Stimulated activated CD8-positive, alpha-beta memory T cell treated with anti-CD3 and anti-CD28 coated beads, Interleukin-12 subunit alpha, Interleukin-12 subunit beta, amount 100 ng/mL, for 1 hour (primary cell): ENCODE data around the gene KRAS.
"Not testable (repeated sequence)": the region's sequence is repeated elsewhere in the genome, so short reads cannot be mapped to it uniquely, and the experiment has no call there.

Experiments
- DNase-seq: peaks from one replicate; pipeline ENCODE4 v3.0.0-alpha.2; 2020; ENCODE audit warnings: low read depth

Gene KRAS

GRCh38 chr12:25250744-25251730 is at the start of gene KRAS:
KRAS (minus strand) TSS chr12:25250929.
- peak; percentile 86 for DNase-seq

DNA sequence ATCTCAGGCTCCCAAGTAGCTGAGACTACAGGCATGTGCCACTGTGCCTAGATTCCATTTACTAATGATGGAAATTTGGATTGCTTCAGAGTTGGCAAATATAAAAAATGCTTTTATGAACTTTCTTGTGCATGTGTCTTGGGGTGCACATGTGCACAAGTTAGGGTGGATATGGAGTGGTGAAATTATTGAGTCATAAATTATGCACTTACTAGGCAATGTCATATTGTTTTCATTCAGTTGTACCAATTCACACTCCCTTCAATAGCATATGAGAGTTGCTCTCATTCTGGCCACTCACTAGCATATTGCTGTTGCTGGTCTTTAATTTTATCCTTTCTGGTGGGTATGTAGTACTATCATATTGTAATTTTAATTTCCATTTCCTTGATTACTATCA is 45.7 kb upstream of the KRAS start:
- DNase-seq, result no peak

DNA sequence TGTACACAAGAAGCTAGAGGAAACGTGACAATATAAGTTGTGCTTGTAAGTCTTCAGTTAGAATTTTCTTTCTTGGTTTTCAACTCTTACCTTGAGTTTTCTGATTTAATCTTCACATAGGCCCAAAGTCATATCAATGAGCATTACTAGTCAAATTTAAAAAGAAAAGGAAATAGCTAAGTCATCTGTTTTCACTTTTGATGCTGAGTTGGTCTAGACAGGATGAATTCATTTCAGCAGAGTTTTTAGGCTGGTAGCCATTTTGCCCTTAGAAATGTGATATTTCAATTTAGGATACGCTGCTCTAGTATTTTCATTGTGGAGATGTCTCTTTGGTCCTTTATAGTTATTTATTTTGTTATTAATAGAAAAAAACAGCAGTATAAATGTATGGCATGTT is 44.6 kb upstream of the KRAS start:
- DNase-seq, result no peak

GRCh38 chr12:25293653-25294052 is 42.9 kb upstream of the KRAS start:
- DNase-seq, result no peak

- not testable (repeated sequence) for DNase-seq
Measured at GRCh38 chr12:25292810-25293221, 42.1 kb upstream of the KRAS start.

GRCh38 chr12:25287610-25288009 is 36.9 kb upstream of the KRAS start:
- DNase-seq, result no peak

DNA sequence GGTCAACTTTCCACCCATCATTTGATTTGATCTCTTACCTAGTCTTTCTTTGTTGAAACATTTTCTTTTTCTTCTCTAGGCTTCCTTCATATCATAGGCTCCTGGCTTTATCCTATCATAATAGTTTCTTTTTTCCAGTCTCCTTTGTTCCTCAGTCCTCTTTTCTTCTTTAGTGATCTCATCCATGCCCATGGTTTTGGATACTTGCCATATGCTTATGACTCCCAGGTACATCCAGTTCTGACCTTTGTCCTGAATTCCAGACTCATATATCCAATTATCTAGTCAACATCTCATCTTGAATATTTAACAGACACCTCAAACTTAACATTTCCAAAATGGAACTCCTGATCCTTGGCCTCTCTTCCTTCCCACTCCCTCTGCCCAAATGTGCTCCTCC is 36.1 kb upstream of the KRAS start:
- DNase-seq, result no peak

DNA sequence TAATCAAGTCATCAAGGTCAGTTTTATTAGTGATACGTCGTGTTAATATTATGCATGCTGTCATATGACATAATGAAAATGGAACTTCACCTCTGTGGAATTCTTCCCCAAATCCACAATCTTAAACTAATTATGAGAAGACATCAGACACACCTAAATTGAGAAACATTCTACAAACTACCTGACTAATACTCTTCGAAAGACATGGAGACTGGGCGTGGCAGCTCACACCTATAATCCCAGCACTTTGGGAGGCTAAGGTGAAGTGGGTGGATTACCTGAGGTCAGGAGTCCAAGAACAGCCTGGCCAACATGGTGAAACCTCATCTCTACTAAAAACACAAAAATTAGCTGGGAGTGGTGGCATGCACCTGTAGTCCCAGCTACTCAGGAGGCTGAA is 33.3 kb upstream of the KRAS start:
- no peak for DNase-seq

- no peak for DNase-seq
Measured at GRCh38 chr12:25283006-25283405, 32.3 kb upstream of the KRAS start.

- no peak for DNase-seq
Measured at GRCh38 chr12:25280082-25280481, 29.4 kb upstream of the KRAS start.

DNA sequence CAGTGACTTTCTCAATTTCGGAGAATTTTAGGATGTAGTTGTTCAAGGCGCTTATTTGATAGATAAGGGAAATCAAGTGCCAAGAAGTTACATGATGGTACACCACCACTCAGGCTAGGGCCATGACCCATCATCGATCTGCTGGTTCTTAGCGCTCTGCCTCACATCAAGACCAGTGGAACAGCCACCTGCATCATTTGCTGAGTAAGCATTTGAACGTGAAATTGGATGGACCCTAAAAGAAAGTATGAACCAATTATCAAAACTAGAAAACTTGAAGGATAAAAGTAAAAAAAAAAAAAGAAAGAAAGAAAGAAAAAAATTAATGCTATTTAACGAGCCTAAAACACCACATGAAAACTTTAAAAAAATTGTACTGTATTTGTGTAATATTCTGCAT is 27.5 kb upstream of the KRAS start:
- DNase-seq, result no peak

GRCh38 chr12:25276199-25276937 is 25.6 kb upstream of the KRAS start:
- peak; percentile 24 for DNase-seq

DNA sequence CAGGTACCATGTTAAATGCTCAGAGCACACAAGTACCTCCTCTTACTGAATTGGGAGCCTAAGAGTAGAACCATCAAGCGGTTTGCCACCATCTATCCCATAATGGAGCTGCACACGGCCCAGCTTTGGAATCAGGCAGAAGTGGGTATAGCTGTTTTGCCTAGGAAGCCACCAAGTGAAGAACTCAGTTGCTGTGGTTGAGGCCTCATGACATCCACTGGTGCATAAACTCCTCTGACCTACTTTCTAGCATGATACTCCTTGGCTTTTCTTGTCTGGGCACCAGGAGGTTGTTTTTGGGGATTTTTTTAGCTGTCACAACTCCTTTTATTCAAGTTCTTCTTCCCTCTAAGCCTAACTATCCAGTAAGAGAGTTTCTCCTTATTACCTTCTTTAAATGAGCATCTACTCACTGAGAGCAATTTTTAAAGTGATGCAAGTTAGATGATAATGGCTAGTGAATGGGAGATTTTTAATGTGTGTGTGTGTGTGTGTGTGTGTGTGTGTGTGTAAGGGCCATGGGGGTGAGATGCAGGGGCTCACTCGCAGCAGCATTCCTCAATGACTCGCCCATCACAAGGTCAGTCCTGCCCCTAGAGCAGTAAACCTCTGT is 20.9 kb upstream of the KRAS start:
- DNase-seq, result no peak

- DNase-seq, result no peak
Measured at GRCh38 chr12:25269701-25270100, 19.0 kb upstream of the KRAS start.

DNA sequence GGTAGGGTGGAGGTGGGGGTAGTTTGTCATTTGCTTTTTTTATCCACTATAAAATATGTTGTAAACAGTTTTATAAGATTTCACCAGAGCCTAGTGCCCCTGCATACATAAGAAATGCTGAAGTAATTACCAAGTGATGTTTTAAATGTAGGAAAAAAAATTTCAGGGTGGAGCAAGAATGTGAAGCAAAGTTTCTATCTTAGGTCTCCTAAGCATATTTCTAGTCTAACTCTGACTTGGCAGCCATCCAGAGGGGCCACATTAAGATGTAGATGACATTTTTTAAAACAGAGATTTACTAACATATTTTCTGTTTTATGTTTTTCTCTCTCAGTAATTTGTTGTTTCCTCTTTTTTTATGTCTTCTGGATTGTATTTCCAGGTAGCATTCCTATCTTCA is 15.8 kb upstream of the KRAS start:
- no peak for DNase-seq

GRCh38 chr12:25264862-25265261 is 14.1 kb upstream of the KRAS start:
- DNase-seq, result no peak

GRCh38 chr12:25264114-25264513 is 13.4 kb upstream of the KRAS start:
- DNase-seq, result no peak

- DNase-seq, result no peak
Measured at GRCh38 chr12:25263594-25263993, 12.9 kb upstream of the KRAS start.

GRCh38 chr12:25262389-25263074 is 11.8 kb upstream of the KRAS start:
- DNase-seq, result no peak

DNA sequence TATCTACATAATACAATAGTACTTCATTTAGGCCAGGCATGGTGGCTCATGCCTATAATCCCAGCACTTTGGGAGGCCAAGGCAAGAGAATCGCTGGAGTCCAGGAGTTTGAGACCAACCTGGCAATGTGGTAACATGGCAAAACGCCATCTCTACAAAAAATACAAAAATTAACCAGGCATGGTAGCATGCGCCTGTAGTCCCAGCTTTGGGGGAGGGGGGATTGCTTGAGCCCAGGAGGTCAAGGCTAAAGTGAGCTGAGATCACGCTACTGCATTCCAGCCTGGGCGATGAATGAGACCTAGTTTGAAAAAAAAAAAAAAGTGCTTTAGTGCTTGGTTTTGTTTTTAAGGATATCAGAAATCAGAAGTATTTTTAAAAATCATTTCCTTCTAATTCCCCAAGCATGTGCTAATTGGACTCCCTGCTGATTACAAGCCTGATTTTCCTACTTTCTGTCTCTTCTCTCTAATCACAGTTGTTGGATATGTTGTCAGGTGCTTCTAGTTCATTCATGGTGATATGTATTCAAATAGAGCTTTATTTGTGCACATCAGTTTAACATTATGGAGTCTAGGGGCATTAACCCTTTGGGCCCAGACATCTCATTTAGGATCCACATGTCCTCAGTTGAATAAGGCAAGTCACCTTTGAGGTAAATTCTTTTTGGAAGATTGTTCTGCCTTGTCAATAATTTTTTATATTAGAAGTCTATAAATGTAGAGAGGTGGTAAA is 7.0 kb upstream of the KRAS start:
- no peak for DNase-seq

- no peak for DNase-seq
Measured at GRCh38 chr12:25256826-25257225, 6.1 kb upstream of the KRAS start.
